Thoracic aorta (tissue), 2 donors: ENCODE results near the gene TLCD5. TPM values are rescaled to one million over a fixed set of nuclear protein-coding genes. Genes with fewer than 3 reads are reported as not detected.

Source experiments
- ATAC-seq: fragments of 150-250 bp; one replicate; pipeline ENCODE4 v1.8.0; 2017; ENCODE audit warnings: low read depth; ENCODE audit not compliant: insufficient number of reproducible peaks, low FRiP score
- DNase-seq: peaks from one replicate; pipeline ENCODE4 v3.0.0-alpha.2; 2020; ENCODE audit warnings: low spot score
- H3K27ac ChIP-seq, 2 donors: fragments of 200-600 bp; sonication (generic); 1 replicate in 1 of 2; 2 replicates in 1 of 2; pipeline ENCODE4 v1.5.1; 2016; ENCODE audit warnings: mild to moderate bottlenecking in 2 of 2, moderate library complexity in 2 of 2
- H3K27me3 ChIP-seq: fragments of 200-600 bp; sonication (generic); replicated peaks from 2 replicates; pipeline ENCODE4 v1.6.0; 2016; ENCODE audit warnings: mild to moderate bottlenecking; ENCODE audit not compliant: insufficient read depth
- H3K36me3 ChIP-seq: fragments of 200-600 bp; sonication (generic); one replicate; pipeline ENCODE4 v1.5.1; 2016
- H3K4me1 ChIP-seq, 2 donors: fragments of 200-600 bp; sonication (generic); 1 replicate in 1 of 2; 2 replicates in 1 of 2; pipeline versions ENCODE4 v1.5.1 to v1.6.0; 2016; ENCODE audit warnings: low read depth in 2 of 2, mild to moderate bottlenecking in 1 of 2; ENCODE audit not compliant: control insufficient read depth in 1 of 2
- H3K4me3 ChIP-seq: fragments of 200-600 bp; sonication (generic); 2 replicates; pipeline ENCODE4 v1.5.1; 2016; ENCODE audit warnings: mild to moderate bottlenecking
- H3K9me3 ChIP-seq: fragments of 200-600 bp; sonication (generic); 2 replicates; pipeline ENCODE4 v1.5.1; 2016
- CTCF ChIP-seq: fragments of 200-600 bp; sonication (generic); IDR thresholded peaks from one replicate; pipeline ENCODE4 v1.5.1; 2019; ENCODE audit warnings: antibody characterized with exemption
- total RNA-seq, 2 donors: library from RNA; depleted of rRNA; stranded (reverse); fragments of >200 nt; gene quantifications; one replicate each; pipeline versions ENCODE4 v1.1.0 to v1.2.3, GENCODE V29; 2016

The TLCD5 gene
- total RNA-seq, 2 donors from 2014 or later, result 8.0 to 10.7 TPM

DNA sequence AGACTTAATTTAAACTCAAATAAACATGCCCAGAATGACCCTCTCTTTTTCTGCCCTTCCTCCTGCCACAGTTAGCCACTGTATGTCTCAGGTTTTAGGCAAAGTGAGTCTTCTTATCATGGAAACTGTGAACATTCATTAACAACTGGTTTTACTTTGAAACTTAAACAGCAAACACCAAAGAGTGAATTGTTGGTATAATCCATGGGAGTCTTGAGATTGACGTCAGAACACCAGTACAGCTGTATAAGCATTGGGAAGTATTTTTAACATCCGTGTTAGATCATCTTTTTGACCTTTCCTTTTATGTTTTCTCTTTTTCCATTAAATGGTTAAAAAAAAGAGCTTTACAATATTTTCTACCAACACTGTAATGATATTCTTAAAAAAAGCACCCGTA, 50.0 kb downstream of the TLCD5 start:
- peaks cover 18 to 40% of the 10 kb centered on the region in 2 donors for H3K4me1 ChIP-seq
- no peak overlapping the region for H3K27ac ChIP-seq
- no peak for TF ChIP-seq CTCF
- peaks cover 3% of the 10 kb centered on the region for H3K9me3 ChIP-seq
- no peaks in the 10 kb centered on the region for H3K36me3 ChIP-seq
- ATAC-seq, result no peak
- no peak overlapping the region for H3K4me3 ChIP-seq
- no peaks in the 10 kb centered on the region for H3K27me3 ChIP-seq
- DNase-seq, result no peak

DNA sequence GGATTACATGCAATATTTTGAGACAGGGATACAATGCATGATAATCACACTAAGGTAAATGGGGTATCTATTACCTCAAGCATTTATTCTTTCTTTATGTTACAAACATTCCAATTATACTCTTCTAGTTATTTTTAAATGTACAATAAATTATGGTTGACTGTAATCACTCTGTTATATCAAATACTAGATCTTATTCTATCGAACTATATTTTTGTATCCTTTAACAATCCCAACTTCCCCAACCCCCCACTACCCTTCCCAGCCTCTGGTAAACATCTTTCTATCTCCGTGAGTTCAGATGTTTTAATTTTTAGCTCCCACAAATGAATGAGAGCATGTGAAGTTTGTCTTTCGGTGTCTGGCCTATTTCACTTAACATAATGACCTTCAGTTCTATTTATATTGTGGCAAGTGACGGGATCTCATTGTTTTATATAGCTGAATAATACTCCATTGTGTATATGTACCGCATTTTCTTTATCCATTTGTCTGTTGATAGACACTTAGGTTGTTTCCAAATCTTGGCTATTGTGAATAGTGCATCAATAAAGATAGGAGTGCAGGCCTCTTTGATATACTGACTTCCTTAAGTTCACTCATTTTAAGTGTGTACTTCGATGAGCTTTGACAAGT, 51.6 kb downstream of the TLCD5 start:
- no peak for TF ChIP-seq CTCF
- Histone ChIP-seq H3K4me3 (no peak overlapping the region), H3K4me1 (peaks cover 9 to 45% of the 10 kb centered on the region in 2 donors), H3K9me3 (peaks cover 3% of the 10 kb centered on the region), H3K27ac (no peak overlapping the region), H3K27me3 (no peaks in the 10 kb centered on the region), H3K36me3 (no peaks in the 10 kb centered on the region)
- no peak for DNase-seq
- no peak for ATAC-seq

DNA sequence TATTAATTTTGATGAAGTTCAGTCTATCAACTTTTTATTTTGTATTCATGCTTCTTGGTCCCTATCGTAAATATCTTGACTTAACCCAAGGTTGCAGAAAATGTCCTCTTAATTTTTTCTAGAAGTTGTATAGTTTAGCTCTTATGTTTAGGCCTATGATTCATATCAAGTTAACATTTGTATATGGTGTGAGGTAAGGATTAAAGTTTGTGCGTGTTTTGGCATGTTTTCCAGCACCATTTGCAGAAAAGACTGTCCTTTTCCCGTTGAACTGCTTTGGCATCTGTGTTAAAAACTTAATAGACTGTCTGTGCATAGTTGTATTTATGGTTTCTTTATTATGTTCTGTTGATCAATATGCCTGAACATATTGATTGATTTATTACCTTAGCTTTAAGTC, 53.4 kb downstream of the TLCD5 start:
- DNase-seq, result no peak
- H3K4me3 ChIP-seq, result no peak overlapping the region
- no peak overlapping the region for H3K27ac ChIP-seq
- ATAC-seq, result no peak
- TF ChIP-seq CTCF, result no peak
- H3K27me3 ChIP-seq, result no peaks in the 10 kb centered on the region
- peaks cover 5 to 44% of the 10 kb centered on the region in 2 donors for H3K4me1 ChIP-seq
- H3K36me3 ChIP-seq, result no peaks in the 10 kb centered on the region
- peaks cover 3% of the 10 kb centered on the region for H3K9me3 ChIP-seq

DNA sequence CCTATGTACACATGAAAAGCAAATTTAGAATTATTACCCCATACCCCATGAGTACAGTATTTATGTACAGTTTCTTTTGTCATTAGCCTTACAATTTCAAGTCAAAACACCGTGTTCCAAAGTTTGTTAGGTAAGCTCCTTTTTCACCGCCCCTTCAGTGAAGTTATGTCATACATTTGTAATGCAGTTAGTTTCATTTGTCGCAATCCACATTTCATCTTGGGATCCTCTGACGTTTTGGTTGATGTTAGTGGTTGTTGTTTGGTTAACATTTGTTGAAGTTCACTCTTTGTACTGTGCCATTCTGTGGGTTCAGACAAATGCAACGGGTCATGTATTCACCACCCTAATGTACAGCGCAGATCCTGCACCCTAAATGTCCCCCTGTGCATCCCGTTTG, 56.3 kb downstream of the TLCD5 start:
- ATAC-seq, result no peak
- no peaks in the 10 kb centered on the region for H3K36me3 ChIP-seq
- peaks cover 22 to 50% of the 10 kb centered on the region in 2 donors for H3K4me1 ChIP-seq
- H3K27me3 ChIP-seq, result no peaks in the 10 kb centered on the region
- no peak overlapping the region for H3K27ac ChIP-seq
- no peak for DNase-seq
- H3K9me3 ChIP-seq, result peaks cover 3% of the 10 kb centered on the region
- TF ChIP-seq CTCF, result no peak
- H3K4me3 ChIP-seq, result no peak overlapping the region

Other genes starting within 250 kb of the TLCD5 start
- gene TRIM29, start 187.2 kb upstream of the TLCD5 start, total RNA-seq, result 1 to 10 TPM in 1 of 2 donors, under 1 TPM in 1; 0.49 to 2.7 TPM
- 10 to 100 TPM; 26.3 to 45.1 TPM for gene OAF, start 114.3 kb upstream of the TLCD5 start, total RNA-seq
- gene POU2F3, start 85.2 kb upstream of the TLCD5 start, total RNA-seq, result not detected
- 100 to 1,000 TPM; 113 to 132 TPM for gene ARHGEF12, start 11.1 kb downstream of the TLCD5 start, total RNA-seq
- gene GRIK4, start 186.4 kb downstream of the TLCD5 start, total RNA-seq, result not detected